ENCODE data around the gene GGT6. TPM values are rescaled to one million over a fixed set of nuclear protein-coding genes. Genes with fewer than 3 reads are reported as not detected.

GGT6 gene
- total RNA-seq, 1 experiment from 2014 or later, result 3.7 TPM

DNA sequence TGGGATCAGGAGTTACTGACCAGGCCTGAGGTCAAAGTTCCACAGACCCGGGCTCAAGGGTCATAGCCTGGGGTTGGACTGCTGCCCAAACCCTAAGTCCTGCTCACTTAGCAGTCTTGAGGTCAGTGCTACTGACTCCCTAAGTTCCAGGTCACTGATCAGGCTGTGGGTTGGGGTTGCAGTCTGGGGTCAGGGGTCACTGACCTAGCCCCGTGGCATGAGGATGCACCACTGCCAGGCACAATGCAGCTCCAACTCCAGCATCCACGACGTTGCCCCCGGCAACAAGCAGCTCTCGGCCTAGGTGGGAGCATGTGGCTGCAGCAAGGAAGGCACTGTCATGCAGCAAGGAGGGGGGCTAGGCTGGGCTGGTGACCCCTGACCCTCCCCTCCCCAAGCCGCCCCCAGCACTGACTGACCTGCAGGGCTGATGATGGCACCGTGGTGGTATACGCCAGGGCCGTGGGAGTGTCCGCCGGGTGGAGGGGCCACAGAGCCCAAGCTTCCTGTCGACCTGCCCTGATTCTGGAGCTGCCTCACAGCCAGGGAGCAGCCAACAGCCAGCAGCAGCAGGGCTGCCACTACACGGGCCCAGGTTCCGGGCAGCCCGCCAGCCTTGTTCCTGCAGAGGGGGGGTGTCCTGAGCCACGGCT is 1.1 kb downstream of the GGT6 start:
- Histone ChIP-seq H4K20me1 (ENCODE audit: insufficient read depth) (no peaks in the 10 kb centered on the region), H3K4me1 (replicated peaks; ENCODE audit: insufficient read depth) (0 out of 2 replicates have a peak, but pooled peaks cover 4% of the 10 kb centered on the region), H3K4me3 (no peak overlapping the region), H3K79me2 (ENCODE audit: low read depth) (peaks cover 9% of the 10 kb centered on the region), H3F3A (ENCODE audit: insufficient read depth, low read depth) (peaks cover 4% of the 10 kb centered on the region; the same call in 1 of the 2 replicates), H3K36me3 (ENCODE audit: low read depth) (no peaks in the 10 kb centered on the region), H3K27me3 (ENCODE audit: insufficient read depth, low read depth) (no peaks in the 10 kb centered on the region), H3K4me2 (no peak overlapping the region), H3K27ac (no peak overlapping the region), H2AFZ (no peak overlapping the region), H3K9me3 (ENCODE audit: insufficient read depth, low read depth) (no peaks in the 10 kb centered on the region), H3K9me2 (ENCODE audit: insufficient read depth) (no peaks in the 10 kb centered on the region)
- POLR2A ChIA-PET (ENCODE audit: unreplicated experiment), result interaction anchor here (0.6 kb wide), 1 partner anchor 121 kb away, joined by 3 read pairs; no protein-coding TSS in a partner anchor
- no peak for TF ChIP-seq CTCF (conservative IDR thresholded peaks at IDR 0.05)
- TF ChIP-seq EZH2 (IDR thresholded peaks at IDR 0.05; ENCODE audit: low read depth), result no peak
- BruUV-seq (replicated peaks), result no TSS peak
- intact Hi-C loops (cut with micrococcal nuclease; ENCODE audit: unreplicated experiment), result no loop called here
- CTCF ChIA-PET, result no interaction called here
- DNase-seq, result no peak

- peaks cover 17% of the 10 kb centered on the region for H3K79me2 ChIP-seq (ENCODE audit: low read depth)
- peaks cover 11% of the 10 kb centered on the region for H3K4me1 ChIP-seq (replicated peaks; ENCODE audit: insufficient read depth)
- H3K9me3 ChIP-seq (ENCODE audit: insufficient read depth, low read depth), result no peaks in the 10 kb centered on the region
- H3K27me3 ChIP-seq (ENCODE audit: insufficient read depth, low read depth), result no peaks in the 10 kb centered on the region
- peaks cover 7% of the 10 kb centered on the region for H3K36me3 ChIP-seq (ENCODE audit: low read depth)
- H4K20me1 ChIP-seq (ENCODE audit: insufficient read depth), result no peaks in the 10 kb centered on the region
- peaks cover 5% of the 10 kb centered on the region; the same call in 1 of the 2 replicates for H3F3A ChIP-seq (ENCODE audit: insufficient read depth, low read depth)
- no peak for DNase-seq
- no peak overlapping the region for H3K4me2 ChIP-seq
- CTCF ChIA-PET, result no interaction called here
- POLR2A ChIA-PET (ENCODE audit: unreplicated experiment), result interaction anchor here (0.6 kb wide), 1 partner anchor 122 kb away, joined by 3 read pairs; no protein-coding TSS in a partner anchor
- H2AFZ ChIP-seq, result no peak overlapping the region
- intact Hi-C loops (cut with micrococcal nuclease; ENCODE audit: unreplicated experiment), result no loop called here
- TF ChIP-seq CTCF (conservative IDR thresholded peaks at IDR 0.05) (no peak), EZH2 (IDR thresholded peaks at IDR 0.05; ENCODE audit: low read depth) (no peak)
- no peaks in the 10 kb centered on the region for H3K9me2 ChIP-seq (ENCODE audit: insufficient read depth)
- H3K4me3 ChIP-seq, result no peak overlapping the region
- no TSS peak for BruUV-seq (replicated peaks)
- H3K27ac ChIP-seq, result no peak overlapping the region
These were observed 1.9 kb downstream of the GGT6 start for GRCh38 chr17:4558347-4558971.

DNA sequence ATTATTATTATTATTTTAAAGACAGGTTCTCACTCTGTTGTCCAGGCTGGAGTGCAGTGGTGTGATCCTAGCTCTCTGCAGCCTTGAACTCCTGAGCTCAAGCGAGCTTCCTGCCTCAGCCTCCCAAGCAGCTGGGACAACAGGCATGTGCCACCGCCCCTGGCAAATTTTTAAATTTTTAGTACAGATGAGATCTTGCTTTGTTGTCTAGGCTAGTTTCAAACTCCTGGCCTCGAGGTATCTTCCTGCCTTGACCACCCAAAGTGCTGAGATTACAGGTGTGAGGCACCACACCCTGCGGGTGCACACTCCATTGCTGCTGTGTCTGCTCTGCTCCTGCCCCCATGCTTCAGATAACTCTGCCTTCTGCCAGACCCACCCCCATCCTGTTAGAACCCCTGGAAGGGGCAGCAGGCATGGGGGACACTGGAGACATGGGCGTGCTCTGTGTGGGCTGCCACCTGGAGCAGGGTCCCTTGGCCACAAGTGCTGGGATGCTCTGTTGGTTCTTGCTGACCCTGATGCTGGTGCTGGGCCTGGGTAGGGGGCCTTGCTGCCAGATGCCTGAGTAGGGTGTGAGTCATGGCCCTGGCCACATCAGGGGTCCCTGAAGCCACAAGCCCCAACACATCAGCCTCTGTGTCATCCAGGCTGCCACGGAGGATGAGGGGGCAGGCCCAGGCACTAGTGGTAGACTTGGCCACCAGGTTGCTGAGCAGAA is 2.6 kb downstream of the GGT6 start:
- CTCF ChIA-PET, result no interaction called here

More for the DNA sequence above, 2.6 kb downstream of the GGT6 start:
- peaks cover 24% of the 10 kb centered on the region for H3K79me2 ChIP-seq (ENCODE audit: low read depth)
- H3F3A ChIP-seq (ENCODE audit: insufficient read depth, low read depth), result peaks cover 12% of the 10 kb centered on the region
- BruUV-seq (replicated peaks), result no TSS peak
- H3K27me3 ChIP-seq (ENCODE audit: insufficient read depth, low read depth), result no peaks in the 10 kb centered on the region
- peaks cover 15% of the 10 kb centered on the region for H3K4me1 ChIP-seq (replicated peaks; ENCODE audit: insufficient read depth)
- no peak overlapping the region for H3K4me3 ChIP-seq
- H3K27ac ChIP-seq, result no peak overlapping the region
- H2AFZ ChIP-seq, result no peak overlapping the region
- POLR2A ChIA-PET (ENCODE audit: unreplicated experiment), result no interaction called here
- intact Hi-C loops (cut with micrococcal nuclease; ENCODE audit: unreplicated experiment), result no loop called here
- H3K9me2 ChIP-seq (ENCODE audit: insufficient read depth), result no peaks in the 10 kb centered on the region
- TF ChIP-seq EZH2 (IDR thresholded peaks at IDR 0.05; ENCODE audit: low read depth), result no peak
- H3K9me3 ChIP-seq (ENCODE audit: insufficient read depth, low read depth), result no peaks in the 10 kb centered on the region
- H3K4me2 ChIP-seq, result no peak overlapping the region
- H3K36me3 ChIP-seq (ENCODE audit: low read depth), result peaks cover 13% of the 10 kb centered on the region
- H4K20me1 ChIP-seq (ENCODE audit: insufficient read depth), result no peaks in the 10 kb centered on the region
- no peak for DNase-seq
